ENCODE data around the gene SYNPO2L. TPM values are rescaled to one million over a fixed set of nuclear protein-coding genes. Genes with fewer than 3 reads are reported as not detected.
A peak's percentile ranks its signal among the peaks of the same experiment; 100 is the strongest.

The SYNPO2L gene
- total and polyA plus RNA-seq, 7 donors, result 0.12 to 0.23 TPM; not detected in 5

DNA sequence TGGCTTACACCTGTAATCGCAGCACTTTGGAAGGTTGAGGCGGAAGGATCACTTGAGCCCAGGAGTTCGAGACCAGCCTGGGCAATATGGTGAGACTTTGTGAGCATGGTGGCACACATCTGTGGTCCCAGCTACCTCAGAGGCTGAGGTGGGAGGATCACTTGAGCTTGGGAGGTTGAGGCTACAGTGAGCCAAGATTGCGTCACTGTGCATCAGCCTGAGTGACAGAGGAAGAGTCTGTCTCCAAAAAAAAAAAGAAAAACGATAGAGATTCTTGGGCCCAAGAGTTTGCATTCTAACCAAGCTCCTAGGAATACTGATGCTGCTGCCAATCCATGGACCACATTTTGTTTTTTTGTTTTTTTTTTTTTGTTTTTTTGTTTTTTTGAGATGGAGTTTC, 26.7 kb downstream of the SYNPO2L start:
- no peaks in the 10 kb centered on the region for H3K36me3 ChIP-seq
- H3K27ac ChIP-seq, result no peak overlapping the region
- no peak overlapping the region for H3K4me3 ChIP-seq
- peaks cover 0 to 15% (median 7%) of the 10 kb centered on the region in 4 donors for H3K4me1 ChIP-seq
- peak; percentile 21 for DNase-seq
- H3K9me3 ChIP-seq, result no peaks in the 10 kb centered on the region
- H3K27me3 ChIP-seq, result no peaks in the 10 kb centered on the region
- TF ChIP-seq EP300 (IDR thresholded peaks at IDR 0.05), result no peak
- no peak for TF ChIP-seq POLR2AphosphoS5 (IDR thresholded peaks at IDR 0.05)
- TF ChIP-seq, protein P1, sequence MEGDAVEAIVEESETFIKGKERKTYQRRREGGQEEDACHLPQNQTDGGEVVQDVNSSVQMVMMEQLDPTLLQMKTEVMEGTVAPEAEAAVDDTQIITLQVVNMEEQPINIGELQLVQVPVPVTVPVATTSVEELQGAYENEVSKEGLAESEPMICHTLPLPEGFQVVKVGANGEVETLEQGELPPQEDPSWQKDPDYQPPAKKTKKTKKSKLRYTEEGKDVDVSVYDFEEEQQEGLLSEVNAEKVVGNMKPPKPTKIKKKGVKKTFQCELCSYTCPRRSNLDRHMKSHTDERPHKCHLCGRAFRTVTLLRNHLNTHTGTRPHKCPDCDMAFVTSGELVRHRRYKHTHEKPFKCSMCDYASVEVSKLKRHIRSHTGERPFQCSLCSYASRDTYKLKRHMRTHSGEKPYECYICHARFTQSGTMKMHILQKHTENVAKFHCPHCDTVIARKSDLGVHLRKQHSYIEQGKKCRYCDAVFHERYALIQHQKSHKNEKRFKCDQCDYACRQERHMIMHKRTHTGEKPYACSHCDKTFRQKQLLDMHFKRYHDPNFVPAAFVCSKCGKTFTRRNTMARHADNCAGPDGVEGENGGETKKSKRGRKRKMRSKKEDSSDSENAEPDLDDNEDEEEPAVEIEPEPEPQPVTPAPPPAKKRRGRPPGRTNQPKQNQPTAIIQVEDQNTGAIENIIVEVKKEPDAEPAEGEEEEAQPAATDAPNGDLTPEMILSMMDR (IDR thresholded peaks at IDR 0.05), result no peak
- no peak for TF ChIP-seq POLR2A (IDR thresholded peaks at IDR 0.05)
- intact Hi-C loops (cut with DNase I), result no loop called here
- WGBS, 2 donors, result 86 to 95% methylated on average over 5 of the region's 5 CpGs

DNA sequence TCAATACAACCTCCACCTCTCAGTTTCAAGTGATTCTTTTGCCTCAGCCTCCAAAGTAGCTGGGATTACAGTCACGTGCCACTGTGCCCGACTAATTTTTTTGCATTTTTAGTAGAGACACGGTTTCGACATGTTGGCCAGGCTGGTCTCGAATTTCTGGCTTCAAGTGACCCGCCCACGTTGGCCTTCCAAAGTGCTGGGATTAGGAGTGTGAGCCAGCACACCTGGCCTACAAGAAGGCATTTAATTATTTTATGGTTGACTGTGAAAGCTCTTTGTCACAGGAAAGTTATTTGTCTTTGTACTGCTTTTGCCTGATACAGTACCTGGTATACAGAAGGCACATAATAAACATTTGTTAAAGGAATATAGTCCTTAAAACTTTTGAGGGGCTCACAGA, 27.4 kb downstream of the SYNPO2L start:
- H3K27me3 ChIP-seq, result no peaks in the 10 kb centered on the region
- intact Hi-C loops (cut with DNase I), result no loop called here

DNA sequence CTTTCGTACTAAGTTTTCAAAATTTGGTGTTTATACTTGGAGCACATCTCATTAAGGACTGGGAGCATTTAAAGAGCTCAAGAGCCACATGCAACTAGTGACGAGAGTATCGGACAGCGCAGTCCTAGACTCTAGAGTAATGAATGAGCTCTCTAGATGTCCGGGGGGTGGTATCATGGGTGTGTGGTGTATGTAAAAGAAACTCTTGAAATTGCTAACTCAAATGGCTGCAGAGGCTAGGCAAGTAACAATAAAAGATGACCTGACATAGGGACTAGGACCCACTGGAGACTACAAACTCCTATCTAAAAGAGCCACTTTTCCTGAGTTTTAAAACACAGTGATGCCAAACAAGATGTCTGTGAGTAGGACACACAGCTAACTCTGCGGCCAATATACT, 28.5 kb downstream of the SYNPO2L start:
- intact Hi-C loops (cut with DNase I), result loop anchor here (2.0 kb wide), 1 partner anchor 54 kb away; no protein-coding TSS in a partner anchor
- Histone ChIP-seq H3K4me3 (no peak overlapping the region), H3K36me3 (no peaks in the 10 kb centered on the region), H3K27me3 (no peaks in the 10 kb centered on the region), H3K9me3 (no peaks in the 10 kb centered on the region), H3K4me1 (peaks cover 0 to 15% (median 7%) of the 10 kb centered on the region in 4 donors), H3K27ac (no peak overlapping the region)
- 96% methylated on average over 6 of the region's 6 CpGs for WGBS, 2 donors
- peak; percentile 4 for DNase-seq
- TF ChIP-seq, protein P1 (IDR thresholded peaks at IDR 0.05), result no peak
- TF ChIP-seq POLR2A (IDR thresholded peaks at IDR 0.05) (no peak), EP300 (IDR thresholded peaks at IDR 0.05) (no peak), POLR2AphosphoS5 (IDR thresholded peaks at IDR 0.05) (no peak)

More for the DNA sequence above, 27.4 kb downstream of the SYNPO2L start:
- peak; percentile 28 for DNase-seq
- Histone ChIP-seq H3K36me3 (no peaks in the 10 kb centered on the region), H3K4me3 (no peak overlapping the region), H3K4me1 (peaks cover 0 to 15% (median 7%) of the 10 kb centered on the region in 4 donors), H3K27ac (no peak overlapping the region), H3K9me3 (no peaks in the 10 kb centered on the region)
- 14 to 68% methylated on average over 7 of the region's 7 CpGs for WGBS, 2 donors
- no peak for TF ChIP-seq POLR2AphosphoS5 (IDR thresholded peaks at IDR 0.05)

- Histone ChIP-seq H3K4me3 (peak overlapping the region; percentile 82 to 91 (median 85)), H3K27ac (peak overlapping the region; percentile 77 to 88 (median 80)), H3K9me3 (no peaks in the 10 kb centered on the region), H3K27me3 (no peaks in the 10 kb centered on the region), H3K36me3 (no peaks in the 10 kb centered on the region), H3K4me1 (peaks cover 0 to 15% (median 7%) of the 10 kb centered on the region in 4 donors)
- peak; percentile 98 for DNase-seq
- WGBS, 2 donors, result 0 to 2% methylated on average over 42 of the region's 42 CpGs
- TF ChIP-seq, protein P1 (IDR thresholded peaks at IDR 0.05), result no peak
- TF ChIP-seq EP300 (IDR thresholded peaks at IDR 0.05) (no peak), POLR2AphosphoS5 (IDR thresholded peaks at IDR 0.05) (peak; percentile 70 to 78 (median 75)), POLR2A (IDR thresholded peaks at IDR 0.05) (no peak)
- intact Hi-C loops (cut with DNase I), result loop anchor here (2.0 kb wide), 1 partner anchor 53 kb away; no protein-coding TSS in a partner anchor
These were observed 29.7 kb downstream of the SYNPO2L start for GRCh38 chr10:73625884-73626752.
